22Rv1 (cell line): ENCODE measurements around the gene SMARCA4.

Experiments
- H3K27ac ChIP-seq: fragments of 450-650 bp; 2 replicates; pipeline ENCODE4 v1.5.1; 2017
- CTCF ChIP-seq: fragments of 450-650 bp; IDR thresholded peaks from 2 replicates; pipeline ENCODE4 v1.5.1; 2017; ENCODE audit warnings: mild to moderate bottlenecking
- ZFX ChIP-seq: fragments of 450-650 bp; IDR thresholded peaks from 2 replicates; pipeline ENCODE4 v1.6.1; 2017; ENCODE audit warnings: antibody characterized with exemption, borderline replicate concordance

Gene SMARCA4

GRCh38 chr19:11012507-11012906, 51.7 kb downstream of the SMARCA4 start:
- TF ChIP-seq CTCF (no peak), ZFX (no peak)
- H3K27ac ChIP-seq, result no peak overlapping the region

GRCh38 chr19:11013771-11014170, 52.9 kb downstream of the SMARCA4 start:
- no peak overlapping the region for H3K27ac ChIP-seq
- no peak for TF ChIP-seq CTCF
- TF ChIP-seq ZFX, result no peak

- H3K27ac ChIP-seq, result no peak overlapping the region
- TF ChIP-seq CTCF, result no peak
- no peak for TF ChIP-seq ZFX
Measured at GRCh38 chr19:11014403-11014911, 53.6 kb downstream of the SMARCA4 start.

- TF ChIP-seq CTCF (no peak), ZFX (no peak)
- H3K27ac ChIP-seq, result no peak overlapping the region
Measured at GRCh38 chr19:11016631-11017030, 55.8 kb downstream of the SMARCA4 start.

GRCh38 chr19:11017275-11018035, 56.6 kb downstream of the SMARCA4 start:
- H3K27ac ChIP-seq, result no peak overlapping the region
- TF ChIP-seq ZFX (no peak), CTCF (no peak)

GRCh38 chr19:11018179-11018578, 57.3 kb downstream of the SMARCA4 start:
- no peak overlapping the region for H3K27ac ChIP-seq
- TF ChIP-seq CTCF, result no peak
- no peak for TF ChIP-seq ZFX

GRCh38 chr19:11018763-11019162, 57.9 kb downstream of the SMARCA4 start:
- TF ChIP-seq ZFX (no peak), CTCF (no peak)
- H3K27ac ChIP-seq, result no peak overlapping the region
